H1 (cell line): Measurements from ENCODE around the gene POLD1. TPM values are rescaled to one million over a fixed set of nuclear protein-coding genes. Genes with fewer than 3 reads are reported as not detected.
A peak's percentile ranks its signal among the peaks of the same experiment; 100 is the strongest.

Experiments used
- CREB1 ChIP-seq: IDR thresholded peaks from 2 replicates; pipeline ENCODE4 v1.6.1; 2012; ENCODE audit warnings: inconsistent platforms
- EZH2 ChIP-seq: fragments of 200-600 bp; sonication (generic); IDR thresholded peaks from 2 replicates; pipeline ENCODE4 v1.7.1; 2012; ENCODE audit warnings: low read depth, mild to moderate bottlenecking, moderate library complexity, low read length, inconsistent platforms; ENCODE audit not compliant: severe bottlenecking
- POLR2A ChIP-seq, 2 experiments: IDR thresholded peaks; 1 replicate in 1 of 2; 2 replicates in 1 of 2; pipeline ENCODE4 v1.6.1; 2011; ENCODE audit warnings: low read depth in 2 of 2, low read length in 2 of 2, mild to moderate bottlenecking in 2 of 2; ENCODE audit errors: control extremely low read depth in 1 of 2
- POLR2AphosphoS5 ChIP-seq: IDR thresholded peaks from 2 replicates; pipeline ENCODE4 v1.6.1; 2011; ENCODE audit warnings: low read depth, low read length
- RNF2 ChIP-seq: fragments of 200-900, 300-1000 bp; sonication (generic); IDR thresholded peaks from 2 replicates; pipeline ENCODE4 v1.7.1; 2016; ENCODE audit warnings: borderline replicate concordance, low read depth, mild to moderate bottlenecking, antibody characterized with exemption, low read length; ENCODE audit not compliant: poor library complexity, severe bottlenecking; ENCODE audit errors: missing control alignments
- RXRA ChIP-seq: IDR thresholded peaks from 2 replicates; pipeline ENCODE4 v1.6.1; 2011; ENCODE audit warnings: low read depth, mild to moderate bottlenecking, low read length, moderate library complexity; ENCODE audit not compliant: insufficient read depth
- SIX5 ChIP-seq: IDR thresholded peaks from 2 replicates; pipeline ENCODE4 v1.6.1; 2011; ENCODE audit warnings: mild to moderate bottlenecking, low read depth, low read length
- SP2 ChIP-seq: IDR thresholded peaks from 2 replicates; pipeline ENCODE4 v1.6.1; 2012; ENCODE audit warnings: mild to moderate bottlenecking, low read length, inconsistent platforms
- polyA plus RNA-seq, 7 experiments: library from polyadenylated mRNA; depleted of rRNA in 3 of 7; stranded (reverse) in 5 of 7; unstranded in 2 of 7; fragments of >200 nt in 5 of 7; fragments of 200-250 nt in 2 of 7; gene quantifications; 1 replicate in 5 of 7; 2 replicates in 1 of 7; 4 replicates in 1 of 7; pipeline versions ENCODE4 v1.2.1 to v1.2.3, GENCODE V29; 2011 to 2013; ENCODE audit warnings: missing spikeins in 2 of 7, mixed read lengths in 2 of 7
- total RNA-seq: library from RNA; stranded (reverse); fragmentation: NEBNext Ultra II Directional; extraction: Animal tissue kit (Norgen Biotek cat#: 25700); gene quantifications from 2 replicates; pipeline ENCODE4 v1.2.1, GENCODE V29; 2021
- TF ChIP-seq, protein P1 (sequence below): fragments of 300-600 bp; sonication (generic); IDR thresholded peaks from 2 replicates; pipeline ENCODE4 v1.7.1; 2012; ENCODE audit warnings: low read length, moderate library complexity, mild to moderate bottlenecking, inconsistent platforms; ENCODE audit not compliant: insufficient replicate concordance
- TF ChIP-seq, protein P2 (sequence below): IDR thresholded peaks from 2 replicates; pipeline ENCODE4 v1.6.1; 2012; ENCODE audit warnings: inconsistent platforms

POLD1 gene
- total and polyA plus RNA-seq, 2 of the 8 experiments (the other 6 are each of a cell fraction or from before 2014, with no cell fraction given) = 141 to 142 TPM

DNA sequence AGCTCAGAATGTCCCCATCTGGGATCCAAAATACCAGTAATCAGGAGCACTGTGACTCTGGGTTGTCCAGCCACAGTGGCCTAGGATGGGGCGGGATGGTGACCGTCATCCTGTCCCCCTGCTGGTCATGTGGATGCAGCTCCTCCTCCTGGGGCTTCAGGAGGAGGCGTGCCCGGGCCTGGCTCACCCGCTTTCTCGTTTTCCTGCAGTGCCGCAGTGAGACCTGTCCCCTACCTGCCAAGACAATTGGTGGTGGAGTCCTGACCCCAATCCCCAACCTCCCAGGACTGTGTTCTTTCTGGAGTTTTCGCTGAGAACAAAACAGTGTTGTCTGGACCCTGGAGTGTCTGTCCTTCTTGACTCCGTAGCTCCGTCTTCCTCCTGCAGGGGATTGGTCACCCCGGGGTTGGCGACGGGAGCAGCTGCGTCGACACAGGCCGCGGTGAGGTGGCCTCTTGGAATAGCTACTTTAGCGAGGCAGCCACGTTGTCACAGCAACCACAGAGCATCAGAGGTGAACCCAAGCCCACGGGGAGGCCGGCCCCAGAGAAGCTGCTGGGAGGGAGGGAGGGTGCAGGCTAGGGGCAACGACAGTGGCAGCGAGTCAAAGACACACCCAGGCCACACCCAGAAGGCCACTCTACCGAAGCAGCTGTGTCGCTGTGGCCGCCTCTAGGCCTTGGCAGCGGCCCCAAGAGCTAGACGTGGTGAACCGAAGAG lies 82.0 kb downstream of the POLD1 start (continued):
- 0 out of 3 replicates have a peak, but pooled peaks of 1 of the 2 experiments have one; percentile 35 for TF ChIP-seq POLR2A (IDR thresholded peaks at IDR 0.05; ENCODE audit: control extremely low read depth in 1 of 2, low read depth in 2 of 2, low read length in 2 of 2)
- TF ChIP-seq RNF2 = no peak
- TF ChIP-seq, protein P1, sequence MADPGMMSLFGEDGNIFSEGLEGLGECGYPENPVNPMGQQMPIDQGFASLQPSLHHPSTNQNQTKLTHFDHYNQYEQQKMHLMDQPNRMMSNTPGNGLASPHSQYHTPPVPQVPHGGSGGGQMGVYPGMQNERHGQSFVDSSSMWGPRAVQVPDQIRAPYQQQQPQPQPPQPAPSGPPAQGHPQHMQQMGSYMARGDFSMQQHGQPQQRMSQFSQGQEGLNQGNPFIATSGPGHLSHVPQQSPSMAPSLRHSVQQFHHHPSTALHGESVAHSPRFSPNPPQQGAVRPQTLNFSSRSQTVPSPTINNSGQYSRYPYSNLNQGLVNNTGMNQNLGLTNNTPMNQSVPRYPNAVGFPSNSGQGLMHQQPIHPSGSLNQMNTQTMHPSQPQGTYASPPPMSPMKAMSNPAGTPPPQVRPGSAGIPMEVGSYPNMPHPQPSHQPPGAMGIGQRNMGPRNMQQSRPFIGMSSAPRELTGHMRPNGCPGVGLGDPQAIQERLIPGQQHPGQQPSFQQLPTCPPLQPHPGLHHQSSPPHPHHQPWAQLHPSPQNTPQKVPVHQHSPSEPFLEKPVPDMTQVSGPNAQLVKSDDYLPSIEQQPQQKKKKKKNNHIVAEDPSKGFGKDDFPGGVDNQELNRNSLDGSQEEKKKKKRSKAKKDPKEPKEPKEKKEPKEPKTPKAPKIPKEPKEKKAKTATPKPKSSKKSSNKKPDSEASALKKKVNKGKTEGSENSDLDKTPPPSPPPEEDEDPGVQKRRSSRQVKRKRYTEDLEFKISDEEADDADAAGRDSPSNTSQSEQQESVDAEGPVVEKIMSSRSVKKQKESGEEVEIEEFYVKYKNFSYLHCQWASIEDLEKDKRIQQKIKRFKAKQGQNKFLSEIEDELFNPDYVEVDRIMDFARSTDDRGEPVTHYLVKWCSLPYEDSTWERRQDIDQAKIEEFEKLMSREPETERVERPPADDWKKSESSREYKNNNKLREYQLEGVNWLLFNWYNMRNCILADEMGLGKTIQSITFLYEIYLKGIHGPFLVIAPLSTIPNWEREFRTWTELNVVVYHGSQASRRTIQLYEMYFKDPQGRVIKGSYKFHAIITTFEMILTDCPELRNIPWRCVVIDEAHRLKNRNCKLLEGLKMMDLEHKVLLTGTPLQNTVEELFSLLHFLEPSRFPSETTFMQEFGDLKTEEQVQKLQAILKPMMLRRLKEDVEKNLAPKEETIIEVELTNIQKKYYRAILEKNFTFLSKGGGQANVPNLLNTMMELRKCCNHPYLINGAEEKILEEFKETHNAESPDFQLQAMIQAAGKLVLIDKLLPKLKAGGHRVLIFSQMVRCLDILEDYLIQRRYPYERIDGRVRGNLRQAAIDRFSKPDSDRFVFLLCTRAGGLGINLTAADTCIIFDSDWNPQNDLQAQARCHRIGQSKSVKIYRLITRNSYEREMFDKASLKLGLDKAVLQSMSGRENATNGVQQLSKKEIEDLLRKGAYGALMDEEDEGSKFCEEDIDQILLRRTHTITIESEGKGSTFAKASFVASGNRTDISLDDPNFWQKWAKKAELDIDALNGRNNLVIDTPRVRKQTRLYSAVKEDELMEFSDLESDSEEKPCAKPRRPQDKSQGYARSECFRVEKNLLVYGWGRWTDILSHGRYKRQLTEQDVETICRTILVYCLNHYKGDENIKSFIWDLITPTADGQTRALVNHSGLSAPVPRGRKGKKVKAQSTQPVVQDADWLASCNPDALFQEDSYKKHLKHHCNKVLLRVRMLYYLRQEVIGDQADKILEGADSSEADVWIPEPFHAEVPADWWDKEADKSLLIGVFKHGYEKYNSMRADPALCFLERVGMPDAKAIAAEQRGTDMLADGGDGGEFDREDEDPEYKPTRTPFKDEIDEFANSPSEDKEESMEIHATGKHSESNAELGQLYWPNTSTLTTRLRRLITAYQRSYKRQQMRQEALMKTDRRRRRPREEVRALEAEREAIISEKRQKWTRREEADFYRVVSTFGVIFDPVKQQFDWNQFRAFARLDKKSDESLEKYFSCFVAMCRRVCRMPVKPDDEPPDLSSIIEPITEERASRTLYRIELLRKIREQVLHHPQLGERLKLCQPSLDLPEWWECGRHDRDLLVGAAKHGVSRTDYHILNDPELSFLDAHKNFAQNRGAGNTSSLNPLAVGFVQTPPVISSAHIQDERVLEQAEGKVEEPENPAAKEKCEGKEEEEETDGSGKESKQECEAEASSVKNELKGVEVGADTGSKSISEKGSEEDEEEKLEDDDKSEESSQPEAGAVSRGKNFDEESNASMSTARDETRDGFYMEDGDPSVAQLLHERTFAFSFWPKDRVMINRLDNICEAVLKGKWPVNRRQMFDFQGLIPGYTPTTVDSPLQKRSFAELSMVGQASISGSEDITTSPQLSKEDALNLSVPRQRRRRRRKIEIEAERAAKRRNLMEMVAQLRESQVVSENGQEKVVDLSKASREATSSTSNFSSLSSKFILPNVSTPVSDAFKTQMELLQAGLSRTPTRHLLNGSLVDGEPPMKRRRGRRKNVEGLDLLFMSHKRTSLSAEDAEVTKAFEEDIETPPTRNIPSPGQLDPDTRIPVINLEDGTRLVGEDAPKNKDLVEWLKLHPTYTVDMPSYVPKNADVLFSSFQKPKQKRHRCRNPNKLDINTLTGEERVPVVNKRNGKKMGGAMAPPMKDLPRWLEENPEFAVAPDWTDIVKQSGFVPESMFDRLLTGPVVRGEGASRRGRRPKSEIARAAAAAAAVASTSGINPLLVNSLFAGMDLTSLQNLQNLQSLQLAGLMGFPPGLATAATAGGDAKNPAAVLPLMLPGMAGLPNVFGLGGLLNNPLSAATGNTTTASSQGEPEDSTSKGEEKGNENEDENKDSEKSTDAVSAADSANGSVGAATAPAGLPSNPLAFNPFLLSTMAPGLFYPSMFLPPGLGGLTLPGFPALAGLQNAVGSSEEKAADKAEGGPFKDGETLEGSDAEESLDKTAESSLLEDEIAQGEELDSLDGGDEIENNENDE = no peak
- peak; percentile 41; the same call in 1 of the 2 replicates for TF ChIP-seq POLR2AphosphoS5
- TF ChIP-seq, protein P2, sequence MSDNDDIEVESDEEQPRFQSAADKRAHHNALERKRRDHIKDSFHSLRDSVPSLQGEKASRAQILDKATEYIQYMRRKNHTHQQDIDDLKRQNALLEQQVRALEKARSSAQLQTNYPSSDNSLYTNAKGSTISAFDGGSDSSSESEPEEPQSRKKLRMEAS = peak; percentile 49; the same call in 1 of the 2 replicates
- no peak for TF ChIP-seq RXRA
- TF ChIP-seq SIX5 = no peak
- TF ChIP-seq CREB1 = peak; percentile 59
- no peak for TF ChIP-seq EZH2
- TF ChIP-seq SP2 = no peak
